HepG2 (cell line): ENCODE results near the gene NEIL1. TPM values are rescaled to one million over a fixed set of nuclear protein-coding genes. Genes with fewer than 3 reads are reported as not detected.

Experiments
- ADNP ChIP-seq: sonication (generic); formaldehyde crosslinking; IDR thresholded peaks from 2 replicates; pipeline ENCODE4 v1.4.0; 2020; ENCODE audit warnings: missing genetic modification reagents
- FOXK2 ChIP-seq: fragments of 450-650 bp; IDR thresholded peaks from 2 replicates; pipeline ENCODE4 v1.6.1; 2016
- MAFG ChIP-seq: sonication (generic); formaldehyde crosslinking; IDR thresholded peaks from 2 replicates; pipeline ENCODE4 v1.5.1; 2020; ENCODE audit warnings: mild to moderate bottlenecking, missing genetic modification reagents
- MED8 ChIP-seq: sonication (generic); formaldehyde crosslinking; IDR thresholded peaks from 2 replicates; pipeline ENCODE4 v1.8.1; 2023; ENCODE audit warnings: mild to moderate bottlenecking, missing genetic modification reagents; ENCODE audit not compliant: insufficient replicate concordance
- MTF1 ChIP-seq: sonication (generic); formaldehyde crosslinking; IDR thresholded peaks from 2 replicates; pipeline ENCODE4 v1.5.0; 2020; ENCODE audit warnings: missing genetic modification reagents
- NFYB ChIP-seq: sonication (generic); formaldehyde crosslinking; IDR thresholded peaks from 2 replicates; pipeline ENCODE4 v1.4.0; 2020; ENCODE audit warnings: missing genetic modification reagents
- NRL ChIP-seq: sonication (generic); formaldehyde crosslinking; IDR thresholded peaks from 2 replicates; pipeline ENCODE4 v1.5.0; 2020; ENCODE audit warnings: missing genetic modification reagents, mild to moderate bottlenecking, moderate library complexity, borderline replicate concordance
- PPARG ChIP-seq: conservative IDR thresholded peaks from 2 replicates; pipeline ENCODE4 v1.6.1; 2016; ENCODE audit warnings: missing biosample characterization, missing genetic modification reagents
- TEAD3 ChIP-seq: optimal IDR thresholded peaks from 2 replicates; pipeline ENCODE3; 2016; ENCODE audit warnings: borderline replicate concordance
- THYN1 ChIP-seq: sonication (generic); formaldehyde crosslinking; IDR thresholded peaks from 2 replicates; pipeline ENCODE4 v1.8.1; 2023; ENCODE audit warnings: low read depth, mild to moderate bottlenecking, moderate library complexity, missing genetic modification reagents, borderline replicate concordance
- ZBTB8A ChIP-seq: sonication (generic); formaldehyde crosslinking; IDR thresholded peaks from 2 replicates; pipeline ENCODE4 v1.4.0; 2020; ENCODE audit warnings: mild to moderate bottlenecking, low read depth, missing genetic modification reagents, borderline replicate concordance
- ZNF121 ChIP-seq: sonication (generic); formaldehyde crosslinking; IDR thresholded peaks from 2 replicates; pipeline ENCODE4 v1.5.0; 2020; ENCODE audit warnings: mild to moderate bottlenecking, missing genetic modification reagents
- ZNF143 ChIP-seq: sonication (generic); formaldehyde crosslinking; IDR thresholded peaks from 2 replicates; pipeline ENCODE4 v1.4.0; 2020; ENCODE audit warnings: missing genetic modification reagents
- ZNF589 ChIP-seq: sonication (generic); formaldehyde crosslinking; conservative IDR thresholded peaks from 2 replicates; pipeline ENCODE4 v1.8.0; 2022; ENCODE audit warnings: mild to moderate bottlenecking, moderate library complexity, missing genetic modification reagents
- polyA plus RNA-seq, 8 experiments: library from polyadenylated mRNA; depleted of rRNA in 3 of 8; stranded (reverse) in 7 of 8; unstranded in 1 of 8; fragments of >200 nt; fragmentation: Illumina TruSeq in 4 of 8; extraction: Trizol in 4 of 8; gene quantifications; 2 replicates each; pipeline versions ENCODE4 v1.2.1 to v1.2.3, GENCODE V29; 2011 to 2016; ENCODE audit warnings: low read depth in 4 of 8, missing spikeins in 1 of 8, mixed read lengths in 1 of 8; ENCODE audit not compliant: insufficient read depth in 1 of 8
- total RNA-seq, 5 experiments: library from RNA; depleted of rRNA; stranded (reverse); fragments of >200 nt; fragmentation: Illumina TruSeq; extraction: Trizol; gene quantifications; 2 replicates each; pipeline ENCODE4 v1.2.3, GENCODE V29; 2016; ENCODE audit warnings: low read depth in 1 of 5
- TF ChIP-seq, protein P1 (sequence below): IDR thresholded peaks from 2 replicates; pipeline ENCODE4 v1.6.1; 2012; ENCODE audit warnings: inconsistent platforms
- TF ChIP-seq, protein P2 (sequence below): fragments of 450-650 bp; IDR thresholded peaks from 2 replicates; pipeline ENCODE4 v1.6.1; 2016
- TF ChIP-seq, protein P3 (sequence below): sonication (generic); formaldehyde crosslinking; IDR thresholded peaks from 2 replicates; pipeline ENCODE4 v1.4.0; 2020; ENCODE audit warnings: missing genetic modification reagents
- TF ChIP-seq, protein P4 (sequence below): sonication (generic); formaldehyde crosslinking; IDR thresholded peaks from 2 replicates; pipeline ENCODE4 v1.5.0; 2020; ENCODE audit warnings: missing genetic modification reagents

Gene NEIL1
- total and polyA plus RNA-seq, 2 of the 13 experiments (the other 11 are each of a cell fraction or from before 2014, with no cell fraction given), result 10.4 to 15.5 TPM

DNA sequence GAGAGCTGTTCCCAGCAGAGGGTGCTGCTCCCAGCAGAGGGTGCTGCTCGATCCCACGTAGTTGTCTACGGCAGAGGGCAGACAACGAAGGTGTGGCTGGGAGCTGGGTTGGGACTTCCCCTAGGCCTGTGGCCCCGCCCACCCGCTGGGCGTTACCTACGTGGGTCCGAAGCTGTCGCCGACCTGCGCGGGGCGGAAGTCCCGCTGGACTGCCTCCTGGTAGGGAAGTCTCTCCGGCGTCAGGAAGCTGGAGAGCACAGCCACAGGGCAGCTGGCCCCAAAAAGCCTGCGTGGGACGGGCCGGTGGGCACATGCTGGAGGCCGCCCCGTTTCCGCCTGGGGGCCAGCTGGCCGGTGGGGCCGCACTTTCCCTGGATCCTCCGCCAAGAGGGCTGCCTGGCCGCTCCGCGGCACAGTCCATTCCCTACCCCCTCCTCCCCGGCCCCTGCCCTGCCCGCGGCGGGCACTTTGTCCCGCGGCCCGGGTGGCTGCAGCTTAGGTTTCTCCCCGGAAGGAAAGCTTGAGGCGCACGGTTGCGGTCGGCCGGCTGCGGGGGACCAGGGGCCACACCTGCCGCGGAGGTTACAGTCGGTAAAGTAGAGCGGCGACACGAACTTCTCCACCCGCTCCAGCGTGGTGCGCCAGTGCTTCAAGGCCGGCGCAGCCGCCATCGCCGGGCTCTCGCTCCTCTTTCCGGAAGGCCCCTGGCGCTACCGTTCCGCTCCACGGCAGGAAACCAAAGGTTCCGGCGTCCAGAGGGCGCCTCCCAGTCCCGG is 21.3 kb downstream of the NEIL1 start, which contains the start of gene MAN2C1 (continued):
- peak; percentile 82 for TF ChIP-seq MED8 (CRISPR knock-in tag)
- TF ChIP-seq, protein P1, sequence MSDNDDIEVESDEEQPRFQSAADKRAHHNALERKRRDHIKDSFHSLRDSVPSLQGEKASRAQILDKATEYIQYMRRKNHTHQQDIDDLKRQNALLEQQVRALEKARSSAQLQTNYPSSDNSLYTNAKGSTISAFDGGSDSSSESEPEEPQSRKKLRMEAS, result peak; percentile 64; the same call in 1 of the 2 replicates
- TF ChIP-seq ZBTB8A (CRISPR knock-in tag), result no peak
- peak; percentile 38; the same call in 1 of the 2 replicates for TF ChIP-seq NFYB (CRISPR knock-in tag)
- no peak for TF ChIP-seq MAFG (CRISPR knock-in tag)
- peak; percentile 32; the same call in 1 of the 2 replicates for TF ChIP-seq ZNF143
- TF ChIP-seq NRL (CRISPR knock-in tag), result peak; percentile 88
- TF ChIP-seq ZNF589, result peak; percentile 56; the same call in 1 of the 2 replicates
- TF ChIP-seq, protein P2, sequence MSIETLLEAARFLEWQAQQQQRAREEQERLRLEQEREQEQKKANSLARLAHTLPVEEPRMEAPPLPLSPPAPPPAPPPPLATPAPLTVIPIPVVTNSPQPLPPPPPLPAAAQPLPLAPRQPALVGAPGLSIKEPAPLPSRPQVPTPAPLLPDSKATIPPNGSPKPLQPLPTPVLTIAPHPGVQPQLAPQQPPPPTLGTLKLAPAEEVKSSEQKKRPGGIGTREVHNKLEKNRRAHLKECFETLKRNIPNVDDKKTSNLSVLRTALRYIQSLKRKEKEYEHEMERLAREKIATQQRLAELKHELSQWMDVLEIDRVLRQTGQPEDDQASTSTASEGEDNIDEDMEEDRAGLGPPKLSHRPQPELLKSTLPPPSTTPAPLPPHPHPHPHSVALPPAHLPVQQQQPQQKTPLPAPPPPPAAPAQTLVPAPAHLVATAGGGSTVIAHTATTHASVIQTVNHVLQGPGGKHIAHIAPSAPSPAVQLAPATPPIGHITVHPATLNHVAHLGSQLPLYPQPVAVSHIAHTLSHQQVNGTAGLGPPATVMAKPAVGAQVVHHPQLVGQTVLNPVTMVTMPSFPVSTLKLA, result peak; percentile 46
- no peak for TF ChIP-seq ADNP (CRISPR knock-in tag)
- peak; percentile 63; the same call in 1 of the 2 replicates for TF ChIP-seq ZNF121
- peak; percentile 68 for TF ChIP-seq PPARG (CRISPR knock-in tag)
- no peak for TF ChIP-seq THYN1 (CRISPR knock-in tag)
- peak; percentile 15; the same call in 1 of the 2 replicates for TF ChIP-seq MTF1 (CRISPR knock-in tag)
- TF ChIP-seq, protein P3, sequence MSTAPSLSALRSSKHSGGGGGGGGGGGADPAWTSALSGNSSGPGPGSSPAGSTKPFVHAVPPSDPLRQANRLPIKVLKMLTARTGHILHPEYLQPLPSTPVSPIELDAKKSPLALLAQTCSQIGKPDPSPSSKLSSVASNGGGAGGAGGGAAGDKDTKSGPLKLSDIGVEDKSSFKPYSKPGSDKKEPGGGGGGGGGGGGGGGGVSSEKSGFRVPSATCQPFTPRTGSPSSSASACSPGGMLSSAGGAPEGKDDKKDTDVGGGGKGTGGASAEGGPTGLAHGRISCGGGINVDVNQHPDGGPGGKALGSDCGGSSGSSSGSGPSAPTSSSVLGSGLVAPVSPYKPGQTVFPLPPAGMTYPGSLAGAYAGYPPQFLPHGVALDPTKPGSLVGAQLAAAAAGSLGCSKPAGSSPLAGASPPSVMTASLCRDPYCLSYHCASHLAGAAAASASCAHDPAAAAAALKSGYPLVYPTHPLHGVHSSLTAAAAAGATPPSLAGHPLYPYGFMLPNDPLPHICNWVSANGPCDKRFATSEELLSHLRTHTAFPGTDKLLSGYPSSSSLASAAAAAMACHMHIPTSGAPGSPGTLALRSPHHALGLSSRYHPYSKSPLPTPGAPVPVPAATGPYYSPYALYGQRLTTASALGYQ (CRISPR knock-in tag), result peak; percentile 81; the same call in 1 of the 2 replicates
- TF ChIP-seq, protein P4, sequence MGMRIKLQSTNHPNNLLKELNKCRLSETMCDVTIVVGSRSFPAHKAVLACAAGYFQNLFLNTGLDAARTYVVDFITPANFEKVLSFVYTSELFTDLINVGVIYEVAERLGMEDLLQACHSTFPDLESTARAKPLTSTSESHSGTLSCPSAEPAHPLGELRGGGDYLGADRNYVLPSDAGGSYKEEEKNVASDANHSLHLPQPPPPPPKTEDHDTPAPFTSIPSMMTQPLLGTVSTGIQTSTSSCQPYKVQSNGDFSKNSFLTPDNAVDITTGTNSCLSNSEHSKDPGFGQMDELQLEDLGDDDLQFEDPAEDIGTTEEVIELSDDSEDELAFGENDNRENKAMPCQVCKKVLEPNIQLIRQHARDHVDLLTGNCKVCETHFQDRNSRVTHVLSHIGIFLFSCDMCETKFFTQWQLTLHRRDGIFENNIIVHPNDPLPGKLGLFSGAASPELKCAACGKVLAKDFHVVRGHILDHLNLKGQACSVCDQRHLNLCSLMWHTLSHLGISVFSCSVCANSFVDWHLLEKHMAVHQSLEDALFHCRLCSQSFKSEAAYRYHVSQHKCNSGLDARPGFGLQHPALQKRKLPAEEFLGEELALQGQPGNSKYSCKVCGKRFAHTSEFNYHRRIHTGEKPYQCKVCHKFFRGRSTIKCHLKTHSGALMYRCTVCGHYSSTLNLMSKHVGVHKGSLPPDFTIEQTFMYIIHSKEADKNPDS (CRISPR knock-in tag), result peak; percentile 45; the same call in 1 of the 2 replicates
- peak; percentile 57 for TF ChIP-seq TEAD3 (CRISPR knock-in tag)
- TF ChIP-seq FOXK2, result no peak
